Measurements from ENCODE around the gene DRAM2. TPM values are rescaled to one million over a fixed set of nuclear protein-coding genes. Genes with fewer than 3 reads are reported as not detected.

DRAM2 gene
- total and polyA plus RNA-seq, 2 of the 4 experiments (the other 2 are of a cell fraction): 31.4 to 66.3 TPM

DNA sequence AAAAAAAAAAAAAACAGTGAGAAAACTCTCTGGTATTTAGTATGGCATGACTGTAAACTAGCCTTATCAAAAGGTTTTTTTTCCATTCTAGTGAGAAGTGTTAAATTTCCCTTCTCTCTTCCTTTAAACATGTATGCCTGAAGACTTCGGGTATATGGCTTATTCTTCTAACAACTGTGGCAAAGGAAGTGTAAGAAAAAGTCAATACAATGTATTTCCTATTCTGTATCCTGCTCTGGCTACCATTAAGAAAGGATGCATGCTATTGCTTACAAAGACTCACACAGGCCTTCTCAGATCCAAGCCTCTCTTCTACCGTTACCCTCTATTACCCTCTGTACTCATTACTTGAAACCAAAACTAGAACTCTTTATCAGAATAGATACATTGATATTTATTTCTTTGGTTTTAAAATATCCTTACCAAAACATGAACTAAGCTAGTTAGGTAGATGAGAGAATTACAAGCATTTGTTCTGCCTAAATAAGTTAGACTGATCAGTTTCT lies 8.5 kb upstream of the DRAM2 start:
- Histone ChIP-seq H3K79me1 (ENCODE audit: low read depth in 1 of 2, low read length in 2 of 2) (peaks cover 15 to 22% of the 10 kb centered on the region in 2 experiments), H4K91ac (ENCODE audit: insufficient read depth, low read depth, low read length) (no peak overlapping the region), H3K56ac (ENCODE audit: extremely low read depth, insufficient read depth, low read length) (no peak overlapping the region), H2BK15ac (ENCODE audit: low read depth, low read length) (no peak overlapping the region), H2AK5ac (ENCODE audit: low read depth, low read length) (no peak overlapping the region), H3K36me3 (ENCODE audit: control insufficient read depth, insufficient read depth, low read length) (peaks cover 21% of the 10 kb centered on the region), H2AFZ (replicated peaks; ENCODE audit: low read length, poor library complexity) (no peak overlapping the region), H2BK20ac (ENCODE audit: low read depth, low read length) (no peak overlapping the region), H3K18ac (ENCODE audit: low read depth, low read length) (no peak overlapping the region), H3K9me3 (ENCODE audit: control insufficient read depth, insufficient read depth, low read length) (no peaks in the 10 kb centered on the region), H3K9me1 (ENCODE audit: insufficient read depth, low read length) (peaks cover 3% of the 10 kb centered on the region; the same call in 1 of the 2 replicates), H4K20me1 (ENCODE audit: insufficient read depth, low read length) (peaks cover 5% of the 10 kb centered on the region; the same call in 1 of the 2 replicates), H3K23ac (ENCODE audit: low read depth, low read length) (no peak overlapping the region), H4K5ac (ENCODE audit: low read depth, low read length) (no peak overlapping the region), H3K27me3 (ENCODE audit: control insufficient read depth, insufficient read depth, low read length) (no peaks in the 10 kb centered on the region), H2BK120ac (ENCODE audit: low read depth, low read length) (no peak overlapping the region), H2BK5ac (ENCODE audit: low read depth, low read length, poor library complexity, severe bottlenecking) (no peak overlapping the region), H3K4me2 (ENCODE audit: low read depth, low read length) (no peak overlapping the region), H3K27ac (ENCODE audit: insufficient read depth, low read length) (no peak overlapping the region), H4K8ac (ENCODE audit: low read depth in 2 of 2, low read length in 2 of 2) (no peak overlapping the region), H3K4ac (ENCODE audit: low read depth, low read length) (no peak overlapping the region), H3K9ac (ENCODE audit: low read depth, low read length) (no peak overlapping the region), H3K14ac (replicated peaks; ENCODE audit: low read depth, low read length) (no peak overlapping the region), H2AK9ac (replicated peaks; ENCODE audit: low read depth, low read length, poor library complexity) (no peak overlapping the region), H3K4me3 (ENCODE audit: insufficient read depth, low read depth, low read length) (no peak overlapping the region), H3K4me1 (ENCODE audit: control insufficient read depth, insufficient read depth, low read length) (no peaks in the 10 kb centered on the region)
- no peak for TF ChIP-seq RAD21 (IDR thresholded peaks at IDR 0.05; ENCODE audit: low read length)
- TF ChIP-seq POLR2A (IDR thresholded peaks at IDR 0.05; ENCODE audit: low read depth, low read length): no peak
- no peak for TF ChIP-seq CHD1 (IDR thresholded peaks at IDR 0.05; ENCODE audit: low read depth, low read length)
- no peak for TF ChIP-seq BHLHE40 (IDR thresholded peaks at IDR 0.05; ENCODE audit: low read depth, low read length)
- TF ChIP-seq MAFK (IDR thresholded peaks at IDR 0.05; ENCODE audit: low read depth, low read length): no peak
- no peak for TF ChIP-seq RFX5 (IDR thresholded peaks at IDR 0.05; ENCODE audit: low read depth, low read length)
- TF ChIP-seq, protein P1, sequence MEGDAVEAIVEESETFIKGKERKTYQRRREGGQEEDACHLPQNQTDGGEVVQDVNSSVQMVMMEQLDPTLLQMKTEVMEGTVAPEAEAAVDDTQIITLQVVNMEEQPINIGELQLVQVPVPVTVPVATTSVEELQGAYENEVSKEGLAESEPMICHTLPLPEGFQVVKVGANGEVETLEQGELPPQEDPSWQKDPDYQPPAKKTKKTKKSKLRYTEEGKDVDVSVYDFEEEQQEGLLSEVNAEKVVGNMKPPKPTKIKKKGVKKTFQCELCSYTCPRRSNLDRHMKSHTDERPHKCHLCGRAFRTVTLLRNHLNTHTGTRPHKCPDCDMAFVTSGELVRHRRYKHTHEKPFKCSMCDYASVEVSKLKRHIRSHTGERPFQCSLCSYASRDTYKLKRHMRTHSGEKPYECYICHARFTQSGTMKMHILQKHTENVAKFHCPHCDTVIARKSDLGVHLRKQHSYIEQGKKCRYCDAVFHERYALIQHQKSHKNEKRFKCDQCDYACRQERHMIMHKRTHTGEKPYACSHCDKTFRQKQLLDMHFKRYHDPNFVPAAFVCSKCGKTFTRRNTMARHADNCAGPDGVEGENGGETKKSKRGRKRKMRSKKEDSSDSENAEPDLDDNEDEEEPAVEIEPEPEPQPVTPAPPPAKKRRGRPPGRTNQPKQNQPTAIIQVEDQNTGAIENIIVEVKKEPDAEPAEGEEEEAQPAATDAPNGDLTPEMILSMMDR (conservative IDR thresholded peaks at IDR 0.05; ENCODE audit: low read depth, low read length): no peak
- TF ChIP-seq CEBPB (IDR thresholded peaks at IDR 0.05; ENCODE audit: low read depth, low read length): no peak
- no peak for TF ChIP-seq RCOR1 (IDR thresholded peaks at IDR 0.05; ENCODE audit: insufficient replicate concordance, low read length)
- TF ChIP-seq MXI1 (IDR thresholded peaks at IDR 0.05; ENCODE audit: borderline replicate concordance, low read depth, low read length): no peak
- TF ChIP-seq FOS (IDR thresholded peaks at IDR 0.05; ENCODE audit: low read depth, low read length): no peak
- in situ Hi-C loops (cut with MboI; ENCODE audit: low sequenced_read_pairs): no loop called here
- ChIA-PET CTCF (no interaction called here), POLR2A (ENCODE audit: unreplicated experiment) (no interaction called here)
- no peak for ATAC-seq (ENCODE audit: low read depth)
- intact Hi-C loops (cut with micrococcal nuclease): loop anchor here (5.0 to 10.0 kb wide), 2 partner anchors 34 to 196 kb away; no protein-coding TSS in a partner anchor
- DNase-seq: no peak
- dilution Hi-C loops (cut with HindIII; ENCODE audit: low sequenced_read_pairs, unreplicated experiment): no loop called here
- BruUV-seq (replicated peaks): no TSS peak
- no CpG with 5 or more reads among the region's 2 CpGs for WGBS, 2 experiments (ENCODE audit: extremely low coverage in 2 of 2, insufficient read length in 1 of 2)
